ENCODE measurements around the gene ZNF207. TPM values are rescaled to one million over a fixed set of nuclear protein-coding genes. Genes with fewer than 3 reads are reported as not detected.
"Not testable (repeated sequence)": the region's sequence is repeated elsewhere in the genome, so short reads cannot be mapped to it uniquely, and the experiment has no call there.

The ZNF207 gene
- total and polyA plus RNA-seq, 5 donors from 2014 or later, result 149 to 316 (median 185) TPM

DNA sequence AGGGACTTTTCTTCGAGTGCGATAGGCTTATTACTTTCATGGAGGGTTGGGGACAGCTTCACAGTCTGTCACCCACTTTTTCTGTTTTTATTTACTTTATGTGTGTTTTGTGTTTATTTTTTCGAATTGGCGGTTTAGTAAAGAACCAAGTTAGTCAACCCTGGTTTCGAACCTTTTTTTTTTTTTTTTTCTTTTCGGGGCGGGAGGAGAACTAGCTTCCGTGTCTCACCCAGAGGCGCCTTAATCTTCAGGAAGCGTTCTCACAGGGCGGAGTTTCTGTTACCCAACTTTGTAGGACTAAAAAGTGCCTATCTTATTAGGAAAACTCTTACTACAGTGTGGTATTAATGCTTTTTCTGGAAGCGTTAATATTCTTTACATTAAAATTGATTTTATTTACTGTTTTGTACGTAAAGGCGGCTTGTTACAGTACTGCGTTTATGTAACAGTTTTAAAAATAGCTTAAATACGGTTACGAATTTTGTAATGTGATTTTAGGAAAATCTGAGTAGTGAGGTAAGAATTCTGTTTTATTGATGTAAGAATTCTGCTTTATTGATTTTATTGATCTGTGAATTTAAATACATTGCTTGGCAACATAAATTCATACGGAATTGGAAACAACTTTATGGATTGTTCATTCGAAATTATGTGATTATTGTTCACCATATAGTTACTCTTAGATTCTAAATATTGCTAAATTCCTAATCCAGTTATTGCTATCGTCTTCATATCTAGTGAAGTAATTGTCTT is 885 bp downstream of the ZNF207 start:
- peaks cover 31% of the 10 kb centered on the region for H3K36me3 ChIP-seq (ENCODE audit: control insufficient read depth, insufficient read depth, low read length)
- H3K9me3 ChIP-seq (ENCODE audit: control insufficient read depth in 2 of 2, low read length in 2 of 2), result no peaks in the 10 kb centered on the region
- H3K4me3 ChIP-seq (ENCODE audit: low read depth, low read length), result peak overlapping the region; percentile 99
- peaks cover 47% of the 10 kb centered on the region for H3K4me1 ChIP-seq (ENCODE audit: control insufficient read depth, insufficient read depth, low read length, poor library complexity, severe bottlenecking)
- peaks cover 33% of the 10 kb centered on the region for H3K36me3 Mint-ChIP-seq
- H3K27ac ChIP-seq (ENCODE audit: insufficient read depth, low read length, poor library complexity, severe bottlenecking), result peak overlapping the region; percentile 99
- peak overlapping the region; percentile 92 to 99 (median 99) for H3K4me3 Mint-ChIP-seq
- ATAC-seq (ENCODE audit: low read depth in 2 of 2) (peak in 1 of 2 donors; percentile 17), DNase-seq (peak; percentile 55 to 78 (median 58))
- no peaks in the 10 kb centered on the region for H3K27me3 ChIP-seq (ENCODE audit: control insufficient read depth, insufficient read depth, low read length)
- peaks cover 0 to 3% (median 0%) of the 10 kb centered on the region in 7 donors for H3K9me3 Mint-ChIP-seq
- peak overlapping the region; percentile 99 to 100 (median 100) for H3K27ac Mint-ChIP-seq
- H3K27me3 Mint-ChIP-seq, result peaks cover 4% of the 10 kb centered on the region
- H3K4me1 Mint-ChIP-seq, result peaks cover 15 to 57% (median 29%) of the 10 kb centered on the region in 4 donors

DNA sequence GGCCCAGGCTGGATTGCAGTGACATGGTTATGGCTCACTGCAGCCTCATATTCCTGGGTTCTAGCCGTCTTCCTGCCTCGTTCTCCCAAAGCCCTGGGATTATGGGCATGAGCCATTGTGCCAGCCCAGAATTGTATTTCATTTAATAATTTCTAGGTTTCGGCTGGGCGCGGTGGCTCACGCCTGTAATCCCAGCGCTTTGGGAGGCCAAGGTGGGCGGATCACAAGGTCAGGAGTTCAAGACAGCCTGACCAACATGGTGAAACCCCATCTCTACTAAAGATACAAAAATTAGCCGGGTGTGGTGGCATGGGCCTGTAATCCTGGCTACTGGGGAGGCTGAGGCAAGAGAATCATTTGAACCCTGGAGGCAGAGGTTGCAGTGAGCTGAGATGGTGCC is 2.8 kb downstream of the ZNF207 start:
- Histone ChIP-seq H3K4me1 (ENCODE audit: control insufficient read depth, insufficient read depth, low read length, poor library complexity, severe bottlenecking) (peaks cover 59% of the 10 kb centered on the region), H3K36me3 (ENCODE audit: control insufficient read depth, insufficient read depth, low read length) (peaks cover 46% of the 10 kb centered on the region), H3K4me3 (ENCODE audit: low read depth, low read length) (peak overlapping the region; percentile 69)
- Mint-ChIP-seq H3K4me1 (peaks cover 20 to 69% (median 39%) of the 10 kb centered on the region in 4 donors), H3K4me3 (peak overlapping the region; percentile 92 to 99 (median 99)), H3K36me3 (peaks cover 37% of the 10 kb centered on the region)
- not testable (repeated sequence) for H3K27me3 ChIP-seq (ENCODE audit: control insufficient read depth, insufficient read depth, low read length); H3K27me3 Mint-ChIP-seq; ATAC-seq (ENCODE audit: low read depth in 2 of 2); H3K9me3 Mint-ChIP-seq; H3K27ac Mint-ChIP-seq; H3K9me3 ChIP-seq (ENCODE audit: control insufficient read depth in 2 of 2, low read length in 2 of 2); H3K27ac ChIP-seq (ENCODE audit: insufficient read depth, low read length, poor library complexity, severe bottlenecking); DNase-seq

DNA sequence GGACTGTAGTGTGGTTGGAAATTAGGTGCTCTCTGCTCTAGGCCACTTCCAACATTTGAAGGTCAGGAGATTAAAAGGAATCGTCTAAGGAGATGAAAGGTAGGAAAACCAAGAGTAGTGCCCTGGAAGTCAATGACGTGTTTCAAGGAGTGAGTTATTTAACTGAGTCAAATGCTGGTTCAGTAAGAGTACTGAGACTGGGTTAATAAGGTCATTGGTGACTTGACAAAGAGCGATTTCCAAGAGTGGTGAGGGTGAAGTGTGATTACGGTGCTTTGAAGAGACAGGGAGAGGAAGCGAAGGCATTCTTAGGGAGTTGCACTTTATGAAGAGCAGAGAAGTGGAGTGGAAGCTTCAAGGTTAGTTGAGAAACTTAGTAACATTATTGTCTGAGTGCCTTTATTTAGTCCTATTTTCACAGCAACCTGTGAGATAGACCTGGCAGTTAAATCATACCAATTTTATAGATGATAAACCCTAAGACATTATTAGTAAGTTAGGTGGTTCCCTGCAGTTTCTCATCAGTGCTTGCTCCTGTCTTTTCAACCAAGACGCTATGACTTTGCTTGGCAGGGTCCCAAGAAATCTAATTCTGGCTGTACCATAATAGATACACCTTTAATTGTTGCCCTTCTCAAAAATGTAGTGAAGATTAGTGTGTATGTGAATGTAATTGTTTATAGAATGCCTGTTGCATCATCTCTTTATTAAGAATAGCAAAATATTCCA is 5.9 kb downstream of the ZNF207 start:
- Histone ChIP-seq H3K4me1 (ENCODE audit: control insufficient read depth, insufficient read depth, low read length, poor library complexity, severe bottlenecking) (peaks cover 57% of the 10 kb centered on the region), H3K27ac (ENCODE audit: insufficient read depth, low read length, poor library complexity, severe bottlenecking) (peak overlapping the region; percentile 15), H3K4me3 (ENCODE audit: low read depth, low read length) (peak overlapping the region; percentile 67), H3K9me3 (ENCODE audit: control insufficient read depth in 2 of 2, low read length in 2 of 2) (no peaks in the 10 kb centered on the region), H3K27me3 (ENCODE audit: control insufficient read depth, insufficient read depth, low read length) (no peaks in the 10 kb centered on the region), H3K36me3 (ENCODE audit: control insufficient read depth, insufficient read depth, low read length) (peaks cover 77% of the 10 kb centered on the region)
- peaks cover 24 to 69% (median 44%) of the 10 kb centered on the region in 4 donors for H3K4me1 Mint-ChIP-seq
- peak overlapping the region; percentile 18 to 77 (median 59) for H3K27ac Mint-ChIP-seq
- peaks cover 36% of the 10 kb centered on the region for H3K36me3 Mint-ChIP-seq
- ATAC-seq (ENCODE audit: low read depth in 2 of 2) (no peak), DNase-seq (no peak)
- H3K4me3 Mint-ChIP-seq, result peak overlapping the region; percentile 24 to 80 (median 72)
- no peaks in the 10 kb centered on the region for H3K27me3 Mint-ChIP-seq
- no peaks in the 10 kb centered on the region for H3K9me3 Mint-ChIP-seq

DNA sequence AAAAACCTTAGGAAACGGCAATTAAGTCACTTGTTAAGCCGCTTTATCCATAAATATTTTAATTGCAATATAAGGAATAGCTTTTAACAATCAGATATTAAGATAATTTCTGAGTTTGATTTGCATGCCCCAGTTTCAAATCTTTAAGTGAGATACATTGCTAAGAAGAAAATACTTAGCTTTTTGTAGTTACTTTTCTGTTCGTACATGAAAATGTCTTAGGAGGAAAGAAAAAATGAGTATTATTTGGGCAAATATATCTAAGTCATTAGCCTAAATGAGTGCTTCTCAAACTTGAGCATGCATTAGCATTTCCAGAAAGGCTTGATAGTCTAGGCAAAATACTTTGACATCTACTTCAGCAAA is 6.4 kb downstream of the ZNF207 start:
- ATAC-seq (ENCODE audit: low read depth in 2 of 2), result no peak
- no peaks in the 10 kb centered on the region for H3K9me3 ChIP-seq (ENCODE audit: control insufficient read depth in 2 of 2, low read length in 2 of 2)
- no peak for DNase-seq
- Mint-ChIP-seq H3K36me3 (peaks cover 37% of the 10 kb centered on the region), H3K4me1 (peaks cover 29 to 73% (median 47%) of the 10 kb centered on the region in 4 donors), H3K9me3 (no peaks in the 10 kb centered on the region), H3K27me3 (no peaks in the 10 kb centered on the region), H3K4me3 (peak overlapping the region; percentile 24 to 80 (median 72)), H3K27ac (no peak overlapping the region)
- peaks cover 57% of the 10 kb centered on the region for H3K4me1 ChIP-seq (ENCODE audit: control insufficient read depth, insufficient read depth, low read length, poor library complexity, severe bottlenecking)
- no peaks in the 10 kb centered on the region for H3K27me3 ChIP-seq (ENCODE audit: control insufficient read depth, insufficient read depth, low read length)
- H3K4me3 ChIP-seq (ENCODE audit: low read depth, low read length), result peak overlapping the region; percentile 67
- peaks cover 82% of the 10 kb centered on the region for H3K36me3 ChIP-seq (ENCODE audit: control insufficient read depth, insufficient read depth, low read length)
- peak overlapping the region; percentile 15 for H3K27ac ChIP-seq (ENCODE audit: insufficient read depth, low read length, poor library complexity, severe bottlenecking)

DNA sequence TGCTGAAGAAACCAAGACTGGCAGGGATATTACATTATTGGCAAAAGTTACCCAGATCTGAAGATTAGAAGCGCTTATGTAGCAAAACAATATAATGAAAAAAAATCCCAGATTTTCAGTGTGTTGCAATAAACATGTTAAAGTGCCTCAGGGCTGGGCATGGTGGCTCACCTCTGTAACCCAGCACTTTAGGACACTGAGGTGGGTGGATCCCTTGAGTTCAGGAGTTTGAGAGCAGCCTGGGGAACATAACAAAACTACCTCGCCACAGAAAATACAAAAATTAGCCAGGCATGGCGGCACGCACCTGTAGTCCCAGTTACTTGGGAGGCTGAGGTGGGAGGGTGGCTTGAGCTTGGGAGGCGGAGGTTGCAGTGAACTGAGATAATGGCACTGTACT is 6.8 kb downstream of the ZNF207 start:
- H3K27me3 ChIP-seq (ENCODE audit: control insufficient read depth, insufficient read depth, low read length), result no peaks in the 10 kb centered on the region
- H3K4me1 ChIP-seq (ENCODE audit: control insufficient read depth, insufficient read depth, low read length, poor library complexity, severe bottlenecking), result peaks cover 54% of the 10 kb centered on the region
- Mint-ChIP-seq H3K4me1 (peaks cover 30 to 71% (median 46%) of the 10 kb centered on the region in 4 donors), H3K9me3 (no peaks in the 10 kb centered on the region), H3K4me3 (peak overlapping the region in 3 of 4 donors; percentile 24 to 80 (median 42)), H3K27me3 (no peaks in the 10 kb centered on the region), H3K27ac (no peak overlapping the region), H3K36me3 (peaks cover 35% of the 10 kb centered on the region)
- ATAC-seq (ENCODE audit: low read depth in 2 of 2) (no peak), DNase-seq (no peak)
- peak overlapping the region; percentile 67 for H3K4me3 ChIP-seq (ENCODE audit: low read depth, low read length)
- H3K36me3 ChIP-seq (ENCODE audit: control insufficient read depth, insufficient read depth, low read length), result peaks cover 83% of the 10 kb centered on the region
- no peaks in the 10 kb centered on the region for H3K9me3 ChIP-seq (ENCODE audit: control insufficient read depth in 2 of 2, low read length in 2 of 2)
- peak overlapping the region; percentile 15 for H3K27ac ChIP-seq (ENCODE audit: insufficient read depth, low read length, poor library complexity, severe bottlenecking)

DNA sequence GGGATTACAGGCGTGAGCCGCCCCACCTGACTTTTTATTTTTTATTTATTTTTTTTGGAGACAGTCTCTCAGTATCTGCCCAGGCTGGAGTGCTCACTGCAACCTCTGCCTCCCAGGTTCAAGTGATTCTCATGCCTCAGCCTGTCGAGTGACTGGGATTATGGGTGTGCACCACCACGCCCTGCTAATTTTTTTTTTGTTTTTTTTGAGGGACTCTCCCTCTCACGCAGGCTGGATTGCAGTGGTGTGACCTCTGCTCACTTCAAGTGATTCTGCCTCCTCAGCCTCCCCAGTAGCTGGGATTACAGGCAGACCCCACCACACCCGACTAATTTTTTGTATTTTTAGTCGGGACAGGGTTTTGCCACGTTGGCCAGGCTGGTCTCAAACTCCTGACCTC is 7.7 kb downstream of the ZNF207 start:
- no peaks in the 10 kb centered on the region for H3K9me3 Mint-ChIP-seq
- H3K4me3 ChIP-seq (ENCODE audit: low read depth, low read length), result no peak overlapping the region
- H3K4me1 ChIP-seq (ENCODE audit: control insufficient read depth, insufficient read depth, low read length, poor library complexity, severe bottlenecking), result peaks cover 46% of the 10 kb centered on the region
- H3K27me3 Mint-ChIP-seq, result no peaks in the 10 kb centered on the region
- H3K36me3 Mint-ChIP-seq, result peaks cover 37% of the 10 kb centered on the region
- no peak overlapping the region for H3K27ac ChIP-seq (ENCODE audit: insufficient read depth, low read length, poor library complexity, severe bottlenecking)
- no peak for DNase-seq
- H3K27ac Mint-ChIP-seq, result no peak overlapping the region
- peaks cover 30 to 70% (median 46%) of the 10 kb centered on the region in 4 donors for H3K4me1 Mint-ChIP-seq
- peaks cover 89% of the 10 kb centered on the region for H3K36me3 ChIP-seq (ENCODE audit: control insufficient read depth, insufficient read depth, low read length)
- no peak overlapping the region for H3K4me3 Mint-ChIP-seq
- no peaks in the 10 kb centered on the region for H3K27me3 ChIP-seq (ENCODE audit: control insufficient read depth, insufficient read depth, low read length)
- no peaks in the 10 kb centered on the region for H3K9me3 ChIP-seq (ENCODE audit: control insufficient read depth in 2 of 2, low read length in 2 of 2)
- no peak for ATAC-seq (ENCODE audit: low read depth in 2 of 2)

DNA sequence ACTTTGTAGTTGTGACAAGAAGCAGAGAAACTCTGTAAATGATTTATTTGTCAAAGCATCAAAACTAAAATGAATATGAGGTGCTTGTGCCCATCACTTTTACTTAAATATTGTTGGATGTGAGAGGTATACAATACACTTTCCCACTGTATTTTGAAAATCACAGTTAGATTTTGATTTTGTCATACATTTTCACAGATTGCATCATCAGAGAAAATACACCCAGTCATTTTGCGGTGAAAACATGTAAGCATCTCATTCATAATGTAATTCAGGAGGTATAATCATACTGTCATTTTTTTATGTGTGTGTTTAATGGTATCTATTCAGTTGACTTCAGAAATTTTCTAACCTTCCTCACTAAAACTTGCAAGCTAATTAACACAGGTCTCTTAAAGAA is 11.3 kb downstream of the ZNF207 start:
- no peak overlapping the region for H3K4me3 Mint-ChIP-seq
- H3K4me1 ChIP-seq (ENCODE audit: control insufficient read depth, insufficient read depth, low read length, poor library complexity, severe bottlenecking), result peaks cover 11% of the 10 kb centered on the region
- H3K4me3 ChIP-seq (ENCODE audit: low read depth, low read length), result no peak overlapping the region
- peaks cover 18 to 54% (median 31%) of the 10 kb centered on the region in 4 donors for H3K4me1 Mint-ChIP-seq
- DNase-seq (no peak), ATAC-seq (ENCODE audit: low read depth in 2 of 2) (no peak)
- H3K27me3 ChIP-seq (ENCODE audit: control insufficient read depth, insufficient read depth, low read length), result no peaks in the 10 kb centered on the region
- H3K36me3 Mint-ChIP-seq, result peaks cover 39% of the 10 kb centered on the region
- no peaks in the 10 kb centered on the region for H3K27me3 Mint-ChIP-seq
- no peak overlapping the region for H3K27ac Mint-ChIP-seq
- H3K9me3 Mint-ChIP-seq, result no peaks in the 10 kb centered on the region
- no peak overlapping the region for H3K27ac ChIP-seq (ENCODE audit: insufficient read depth, low read length, poor library complexity, severe bottlenecking)
- H3K9me3 ChIP-seq (ENCODE audit: control insufficient read depth in 2 of 2, low read length in 2 of 2), result no peaks in the 10 kb centered on the region
- peaks cover 95% of the 10 kb centered on the region for H3K36me3 ChIP-seq (ENCODE audit: control insufficient read depth, insufficient read depth, low read length)
